BLaER1 treated with 17β-estradiol and CSF1 and Interleukin-3, amounts not matched to agents 10 nM and 100 nM (cell line): ENCODE measurements around the gene SLC5A9.
"Not testable (repeated sequence)": the region's sequence is repeated elsewhere in the genome, so short reads cannot be mapped to it uniquely, and the experiment has no call there.

Experiments
- H3K27ac ChIP-seq, 11 experiments: shearing (Covaris generic); formaldehyde crosslinking; 2 replicates each; pipeline ENCODE4 v1.8.1; 2022
- H3K27me3 ChIP-seq, 11 experiments: shearing (Covaris generic); formaldehyde crosslinking; 2 replicates each; pipeline ENCODE4 v1.8.1; 2022
- H3K36me3 ChIP-seq, 11 experiments: shearing (Covaris generic); formaldehyde crosslinking; 2 replicates each; pipeline ENCODE4 v1.8.1; 2022
- H3K4me1 ChIP-seq, 10 experiments: shearing (Covaris generic); formaldehyde crosslinking; 2 replicates each; pipeline ENCODE4 v1.8.1; 2022
- H3K4me2 ChIP-seq, 11 experiments: shearing (Covaris generic); formaldehyde crosslinking; 2 replicates each; pipeline ENCODE4 v1.8.1; 2022
- H3K4me3 ChIP-seq, 10 experiments: shearing (Covaris generic); formaldehyde crosslinking; 2 replicates each; pipeline ENCODE4 v1.8.1; 2022
- H3K9ac ChIP-seq, 11 experiments: shearing (Covaris generic); formaldehyde crosslinking; 2 replicates each; pipeline ENCODE4 v1.8.1; 2022
- H3K9me3 ChIP-seq, 11 experiments: shearing (Covaris generic); formaldehyde crosslinking; replicated peaks in 1 of 11; 2 replicates each; pipeline ENCODE4 v1.8.1; 2022
- H4K20me1 ChIP-seq, 11 experiments: shearing (Covaris generic); formaldehyde crosslinking; 2 replicates each; pipeline ENCODE4 v1.8.1; 2022
- Cebpa-rat ChIP-seq, 11 experiments: shearing (Covaris generic); IDR thresholded peaks; 2 replicates each; pipeline ENCODE4 v1.8.1; 2022

The SLC5A9 gene

DNA sequence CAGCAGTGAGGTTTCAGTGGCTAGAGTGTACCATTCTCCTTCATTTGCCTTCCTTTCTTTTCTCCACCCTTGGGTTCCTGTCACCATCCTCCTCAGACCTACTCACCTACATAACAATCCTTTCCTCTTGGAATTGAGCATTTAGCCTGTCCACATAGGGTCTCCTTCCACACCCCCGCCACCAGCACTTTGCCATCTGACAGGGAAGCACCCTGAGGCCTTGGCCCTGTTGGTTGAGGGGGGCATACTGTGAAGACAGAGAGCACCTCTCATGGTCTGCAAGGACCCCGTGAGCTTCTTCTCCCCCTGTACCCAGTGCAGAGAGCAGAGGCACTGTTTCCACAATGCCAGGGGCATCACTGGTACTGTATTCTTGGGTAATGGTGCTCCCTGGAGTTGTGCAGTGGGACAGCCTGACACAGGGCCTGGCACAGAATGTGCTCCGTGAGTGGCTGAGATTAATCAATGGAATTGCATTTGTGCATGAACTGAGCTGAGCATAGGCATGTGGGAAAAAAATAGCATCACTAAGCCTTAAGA is 14.9 kb upstream of the SLC5A9 start:
- H4K20me1 ChIP-seq = no peaks in the 10 kb centered on the region
- H3K4me3 ChIP-seq = no peak overlapping the region
- no peak overlapping the region for H3K9ac ChIP-seq
- H3K36me3 ChIP-seq = no peaks in the 10 kb centered on the region
- TF ChIP-seq Cebpa-rat (IDR thresholded peaks at IDR 0.05) = no peak
- H3K4me2 ChIP-seq = no peak overlapping the region
- H3K9me3 ChIP-seq = no peaks in the 10 kb centered on the region
- no peaks in the 10 kb centered on the region for H3K27me3 ChIP-seq
- no peak overlapping the region for H3K27ac ChIP-seq
- no peaks in the 10 kb centered on the region for H3K4me1 ChIP-seq

DNA sequence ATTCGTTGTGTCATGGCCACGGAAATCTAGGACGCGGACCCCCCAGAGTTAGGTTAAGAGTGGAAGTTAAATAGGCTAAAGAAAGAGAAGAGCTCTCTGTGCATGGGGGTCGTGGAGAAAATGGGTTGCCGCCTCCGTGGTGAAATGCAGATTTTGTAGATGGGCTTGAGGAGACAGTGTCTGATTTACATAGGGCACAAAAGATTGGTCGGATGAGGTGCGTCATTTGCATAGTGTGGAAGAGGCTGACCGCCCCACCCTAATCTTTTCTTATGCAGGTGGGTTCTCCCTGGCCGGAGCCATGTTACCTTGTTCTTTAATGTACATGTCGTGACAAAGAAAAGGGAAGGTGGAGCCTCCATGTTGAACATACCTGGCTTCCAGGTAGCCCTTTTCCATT is 14.3 kb upstream of the SLC5A9 start:
- H3K27ac ChIP-seq = no peak overlapping the region
- no peaks in the 10 kb centered on the region for H3K9me3 ChIP-seq
- no peak overlapping the region for H3K4me3 ChIP-seq
- H3K27me3 ChIP-seq = no peaks in the 10 kb centered on the region
- no peak overlapping the region for H3K4me2 ChIP-seq
- no peak for TF ChIP-seq Cebpa-rat (IDR thresholded peaks at IDR 0.05)
- H3K36me3 ChIP-seq = no peaks in the 10 kb centered on the region
- no peaks in the 10 kb centered on the region for H3K4me1 ChIP-seq
- no peak overlapping the region for H3K9ac ChIP-seq
- H4K20me1 ChIP-seq = no peaks in the 10 kb centered on the region

DNA sequence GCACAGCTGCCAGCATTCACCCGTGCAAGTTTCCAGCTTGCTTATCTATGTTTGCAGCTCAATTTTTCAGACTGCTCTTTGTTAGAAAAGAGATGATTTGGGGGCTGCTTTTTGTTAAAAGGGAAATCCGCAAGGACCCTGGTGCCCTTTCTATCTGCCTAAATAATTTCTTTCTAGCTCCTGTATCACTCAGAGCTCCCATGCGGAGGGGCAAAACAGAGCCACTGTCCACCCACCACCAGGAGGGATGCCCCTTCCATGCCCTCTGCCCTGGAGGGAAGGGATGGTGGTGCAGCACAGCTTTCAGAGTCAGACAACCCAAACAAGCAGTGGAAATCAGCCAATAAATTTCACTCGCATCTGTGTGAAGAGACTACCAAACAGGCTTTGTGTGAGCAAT is 13.9 kb upstream of the SLC5A9 start:
- H3K9ac ChIP-seq = no peak overlapping the region
- H3K27me3 ChIP-seq = no peaks in the 10 kb centered on the region

DNA sequence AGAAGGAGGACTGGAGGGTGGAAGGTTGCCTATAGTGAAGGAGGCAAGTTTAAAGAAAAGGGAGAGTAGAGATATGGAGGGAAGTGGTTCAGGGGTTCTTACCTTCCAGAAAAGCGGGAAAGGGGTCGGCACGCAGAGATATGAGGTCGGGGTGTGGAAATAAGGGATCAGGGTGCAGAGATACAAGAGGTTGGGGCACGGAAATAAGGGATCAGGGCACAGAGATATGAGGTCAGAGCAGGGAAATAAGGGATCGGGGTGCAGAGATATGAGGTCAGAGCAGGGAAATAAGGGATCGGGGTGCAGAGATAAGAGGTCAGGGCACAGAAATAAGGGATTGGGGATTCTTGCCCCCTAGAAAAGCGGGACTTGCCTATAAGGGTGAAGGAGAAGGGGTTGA is 9.1 kb upstream of the SLC5A9 start:
- not testable (repeated sequence) for H4K20me1 ChIP-seq, H3K27ac ChIP-seq, H3K9me3 ChIP-seq, H3K4me1 ChIP-seq, H3K9ac ChIP-seq, H3K27me3 ChIP-seq, H3K4me3 ChIP-seq, H3K36me3 ChIP-seq, H3K4me2 ChIP-seq

More for the DNA sequence above, 13.9 kb upstream of the SLC5A9 start:
- Histone ChIP-seq H3K4me2 (no peak overlapping the region), H3K36me3 (no peaks in the 10 kb centered on the region), H3K4me1 (no peaks in the 10 kb centered on the region), H3K4me3 (no peak overlapping the region), H3K27ac (no peak overlapping the region), H4K20me1 (no peaks in the 10 kb centered on the region), H3K9me3 (no peaks in the 10 kb centered on the region)
- TF ChIP-seq Cebpa-rat (IDR thresholded peaks at IDR 0.05) = no peak

DNA sequence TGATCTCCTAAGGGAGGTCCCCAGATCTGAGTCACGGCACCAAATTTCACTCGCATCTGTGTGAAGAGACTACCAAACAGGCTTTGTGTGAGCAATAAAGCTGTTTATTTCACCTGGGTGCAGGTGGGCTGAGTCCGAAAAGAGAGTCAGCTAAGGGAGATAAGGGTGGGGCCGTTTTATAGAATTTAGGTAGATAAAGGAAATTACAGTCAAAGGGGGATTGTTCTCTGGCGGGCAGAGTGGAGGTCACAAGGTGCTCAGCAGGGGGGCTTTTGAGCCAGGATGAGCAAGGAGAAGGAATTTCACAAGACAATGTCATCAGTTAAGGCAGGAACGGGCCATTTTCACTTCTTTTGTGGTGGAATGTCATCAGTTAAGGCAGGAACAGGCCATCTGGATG is 8.2 kb upstream of the SLC5A9 start:
- H3K4me3 ChIP-seq, H3K4me1 ChIP-seq, H3K27ac ChIP-seq, H3K27me3 ChIP-seq, H4K20me1 ChIP-seq, H3K9ac ChIP-seq, H3K9me3 ChIP-seq, H3K36me3 ChIP-seq, H3K4me2 ChIP-seq: not testable (repeated sequence)

DNA sequence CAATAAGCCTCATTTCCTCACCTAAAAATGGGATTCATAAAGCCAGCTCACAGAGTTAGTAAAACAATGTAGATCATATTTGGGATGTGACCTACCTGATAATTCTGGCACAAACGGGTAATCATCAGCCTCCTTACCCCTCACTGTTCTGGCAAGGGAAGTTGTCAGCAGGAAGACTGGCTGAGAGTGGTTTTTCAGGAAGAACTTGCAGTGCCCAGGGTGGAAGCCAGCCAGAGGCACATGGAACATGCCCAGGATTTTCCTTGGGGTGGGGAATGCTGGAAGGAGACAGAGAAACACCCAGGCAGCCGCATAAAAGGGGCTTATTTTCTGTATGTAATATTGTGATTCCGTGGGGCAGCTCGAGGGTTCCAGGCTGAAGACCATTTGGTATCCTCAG is 7.7 kb upstream of the SLC5A9 start:
- Histone ChIP-seq H3K4me1 (no peaks in the 10 kb centered on the region), H3K4me3 (no peak overlapping the region), H3K4me2 (no peak overlapping the region), H3K27me3 (no peaks in the 10 kb centered on the region), H3K36me3 (no peaks in the 10 kb centered on the region), H3K27ac (no peak overlapping the region), H3K9ac (no peak overlapping the region), H3K9me3 (no peaks in the 10 kb centered on the region; a peak in 1 of 22 replicates), H4K20me1 (0 out of 22 replicates have a peak, but pooled peaks cover 0 to 4% (median 0%) of the 10 kb centered on the region in 11 experiments)
- no peak for TF ChIP-seq Cebpa-rat (IDR thresholded peaks at IDR 0.05)

DNA sequence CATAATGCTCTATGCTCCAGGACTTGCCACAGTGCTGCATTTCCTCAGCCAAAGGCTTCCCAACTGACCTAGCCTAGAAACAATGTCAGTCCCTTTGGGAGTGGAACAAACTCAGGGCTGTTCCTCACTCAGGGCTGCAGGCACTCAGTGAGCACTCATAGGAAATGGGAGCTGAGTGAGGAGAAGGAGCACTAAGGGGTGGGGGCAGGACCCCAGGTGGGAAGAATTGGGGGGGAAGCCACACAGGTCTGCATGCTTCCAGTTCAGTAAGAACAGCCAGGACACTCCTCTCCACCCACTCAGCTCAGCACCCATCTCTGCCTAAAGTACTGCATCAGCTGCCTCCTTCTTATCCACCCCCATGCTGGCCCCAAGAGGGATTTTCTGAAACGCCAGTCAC is 7.3 kb upstream of the SLC5A9 start:
- Histone ChIP-seq H3K4me2 (no peak overlapping the region), H3K4me3 (no peak overlapping the region), H4K20me1 (0 out of 22 replicates have a peak, but pooled peaks cover 0 to 4% (median 0%) of the 10 kb centered on the region in 11 experiments), H3K4me1 (no peaks in the 10 kb centered on the region), H3K9ac (no peak overlapping the region), H3K36me3 (no peaks in the 10 kb centered on the region), H3K27ac (no peak overlapping the region), H3K9me3 (no peaks in the 10 kb centered on the region; a peak in 1 of 22 replicates), H3K27me3 (no peaks in the 10 kb centered on the region)
- no peak for TF ChIP-seq Cebpa-rat (IDR thresholded peaks at IDR 0.05)

DNA sequence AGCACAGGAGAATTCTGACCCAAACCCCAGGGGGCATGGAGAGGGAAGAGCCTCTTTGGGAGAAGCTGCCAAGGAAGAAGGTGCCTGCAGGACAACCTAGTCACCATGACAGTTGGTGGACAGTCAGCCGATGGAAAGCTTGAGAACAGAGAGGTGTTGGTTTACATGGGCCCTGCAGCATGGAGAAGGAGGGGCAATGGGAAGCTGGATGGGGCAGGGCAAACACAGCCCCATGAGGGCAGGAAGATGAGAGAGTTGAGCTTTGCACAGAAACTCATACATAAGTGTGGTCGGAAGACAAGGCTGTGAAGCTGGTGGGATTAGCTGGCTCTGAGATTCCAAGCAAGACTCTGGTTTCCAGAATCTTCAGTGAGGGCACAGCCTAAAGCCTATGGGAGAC is 6.6 kb upstream of the SLC5A9 start:
- Histone ChIP-seq H3K4me2 (no peak overlapping the region), H3K27ac (no peak overlapping the region), H3K27me3 (no peaks in the 10 kb centered on the region), H3K4me1 (no peaks in the 10 kb centered on the region), H3K4me3 (no peak overlapping the region), H3K9me3 (no peaks in the 10 kb centered on the region; a peak in 1 of 22 replicates), H3K9ac (no peak overlapping the region), H4K20me1 (0 out of 22 replicates have a peak, but pooled peaks cover 0 to 4% (median 0%) of the 10 kb centered on the region in 11 experiments), H3K36me3 (no peaks in the 10 kb centered on the region)
- TF ChIP-seq Cebpa-rat (IDR thresholded peaks at IDR 0.05) = no peak

DNA sequence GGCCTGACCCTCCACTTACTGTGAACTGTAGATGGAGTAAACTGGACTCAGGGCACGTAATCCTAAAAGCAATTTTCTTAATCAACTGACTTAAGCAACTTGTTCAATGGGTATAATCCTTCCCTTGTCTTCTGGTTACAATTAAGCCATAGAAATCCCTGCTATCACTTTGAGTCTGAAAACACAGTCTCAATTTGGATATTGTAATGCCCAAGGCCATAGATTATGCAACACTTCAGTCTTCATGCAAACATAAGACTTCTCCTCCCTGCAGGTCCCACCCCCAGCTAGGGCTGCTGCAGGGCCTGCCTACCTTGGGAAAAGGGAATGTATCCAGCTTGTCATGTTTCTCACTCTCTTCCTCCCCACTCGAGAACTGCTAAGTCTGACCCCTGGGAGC is 6.2 kb upstream of the SLC5A9 start:
- Histone ChIP-seq H3K4me2 (no peak overlapping the region), H3K4me1 (no peaks in the 10 kb centered on the region), H3K36me3 (no peaks in the 10 kb centered on the region), H3K4me3 (no peak overlapping the region), H3K27ac (no peak overlapping the region), H4K20me1 (0 out of 22 replicates have a peak, but pooled peaks cover 0 to 4% (median 0%) of the 10 kb centered on the region in 11 experiments), H3K9ac (no peak overlapping the region), H3K9me3 (no peaks in the 10 kb centered on the region; a peak in 1 of 22 replicates), H3K27me3 (no peaks in the 10 kb centered on the region)
- no peak for TF ChIP-seq Cebpa-rat (IDR thresholded peaks at IDR 0.05)

DNA sequence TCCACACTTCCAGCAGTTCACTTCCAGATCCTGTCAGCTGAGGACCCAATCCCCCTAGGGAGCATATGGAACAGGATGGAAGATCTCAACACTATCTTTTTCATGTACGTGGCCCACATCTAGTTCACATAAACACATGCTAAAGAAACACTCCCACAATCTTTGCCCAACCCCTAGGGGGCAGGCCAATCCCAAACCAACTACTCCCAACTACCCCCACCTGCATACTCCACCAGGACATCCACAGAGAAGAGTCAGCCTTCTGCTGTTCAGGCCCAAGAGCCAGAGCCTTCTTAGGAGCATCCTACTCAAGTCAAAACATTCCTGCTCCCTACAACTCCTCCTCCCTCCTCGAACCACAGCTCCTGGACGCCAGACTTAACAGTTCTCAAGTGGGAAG is 5.6 kb upstream of the SLC5A9 start:
- no peak overlapping the region for H3K9ac ChIP-seq
- H3K4me2 ChIP-seq = no peak overlapping the region
- H3K27ac ChIP-seq = no peak overlapping the region
- no peaks in the 10 kb centered on the region for H3K4me1 ChIP-seq
- H4K20me1 ChIP-seq = 0 out of 22 replicates have a peak, but pooled peaks cover 0 to 4% (median 0%) of the 10 kb centered on the region in 11 experiments
- no peaks in the 10 kb centered on the region; a peak in 1 of 22 replicates for H3K9me3 ChIP-seq
- TF ChIP-seq Cebpa-rat (IDR thresholded peaks at IDR 0.05) = no peak
- H3K27me3 ChIP-seq = no peaks in the 10 kb centered on the region
- H3K4me3 ChIP-seq = no peak overlapping the region
- no peaks in the 10 kb centered on the region for H3K36me3 ChIP-seq
